ENCODE measurements around the gene FBLN1. TPM values are rescaled to one million over a fixed set of nuclear protein-coding genes. Genes with fewer than 3 reads are reported as not detected.
"Not testable (repeated sequence)": the region's sequence is repeated elsewhere in the genome, so short reads cannot be mapped to it uniquely, and the experiment has no call there.

The FBLN1 gene
- total and polyA plus RNA-seq, 2 donors (not counting 1 experiment from before 2014, with no cell fraction given) = not detected

DNA sequence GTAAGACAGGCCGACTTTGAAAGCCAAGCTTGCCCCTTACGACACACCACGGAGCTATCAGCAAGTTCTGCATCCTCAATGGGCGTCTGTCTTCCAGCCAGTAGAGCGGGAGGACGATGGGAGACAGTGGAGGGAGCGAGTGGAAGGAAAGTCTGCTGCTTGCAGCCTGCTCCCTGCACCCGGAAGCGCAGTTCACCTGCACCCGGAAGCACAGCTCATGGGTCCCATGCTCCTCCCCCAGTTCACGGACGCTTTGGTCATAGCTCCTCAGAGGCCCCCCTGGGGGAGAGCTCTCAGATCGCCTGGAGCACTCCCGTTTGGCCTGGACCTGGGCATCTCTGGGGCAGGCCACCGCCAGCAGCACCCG is 51.3 kb downstream of the FBLN1 start:
- Histone ChIP-seq H3K27ac (ENCODE audit: low read length in 2 of 2) (no peak overlapping the region), H3K9me3 (ENCODE audit: control extremely low read depth in 1 of 3, control insufficient read depth in 2 of 3, insufficient read depth in 1 of 3, low read length in 2 of 3) (peaks cover 0 to 10% (median 0%) of the 10 kb centered on the region in 3 donors), H3K9ac (ENCODE audit: low read length) (no peak overlapping the region), H3K4me3 (ENCODE audit: control extremely low read depth in 1 of 5, extremely low read depth in 1 of 5, insufficient read depth in 1 of 5, low read depth in 2 of 5, low read length in 4 of 5) (no peak overlapping the region), H3K4me2 (replicated peaks; ENCODE audit: low read depth, low read length, poor library complexity, severe bottlenecking) (no peak overlapping the region), H3K79me2 (ENCODE audit: control insufficient read depth, insufficient read depth, low read length) (no peaks in the 10 kb centered on the region), H4K20me1 (ENCODE audit: control insufficient read depth, insufficient read depth, low read length, poor library complexity, severe bottlenecking) (no peaks in the 10 kb centered on the region), H3K27me3 (replicated peaks in 1 of 4; ENCODE audit: control extremely low read depth in 1 of 4, control insufficient read depth in 3 of 4, insufficient read depth in 4 of 4, low read length in 3 of 4) (peaks cover 0 to 2% (median 0%) of the 10 kb centered on the region in 4 experiments), H3K4me1 (ENCODE audit: control insufficient read depth in 2 of 2, insufficient read depth in 2 of 2, low read length in 2 of 2) (no peaks in the 10 kb centered on the region), H3K36me3 (replicated peaks in 1 of 2; ENCODE audit: control extremely low read depth in 1 of 2, control insufficient read depth in 1 of 2, extremely low read depth in 1 of 2, insufficient read depth in 2 of 2, low read length in 1 of 2) (no peaks in the 10 kb centered on the region), H2AFZ (ENCODE audit: insufficient read depth, low read depth, low read length, poor library complexity, severe bottlenecking) (peak overlapping the region; percentile 13)
- no peak for TF ChIP-seq EZH2 (IDR thresholded peaks at IDR 0.05; ENCODE audit: borderline replicate concordance, insufficient read depth, low read depth, low read length, poor library complexity, severe bottlenecking)
- TF ChIP-seq, protein P1, sequence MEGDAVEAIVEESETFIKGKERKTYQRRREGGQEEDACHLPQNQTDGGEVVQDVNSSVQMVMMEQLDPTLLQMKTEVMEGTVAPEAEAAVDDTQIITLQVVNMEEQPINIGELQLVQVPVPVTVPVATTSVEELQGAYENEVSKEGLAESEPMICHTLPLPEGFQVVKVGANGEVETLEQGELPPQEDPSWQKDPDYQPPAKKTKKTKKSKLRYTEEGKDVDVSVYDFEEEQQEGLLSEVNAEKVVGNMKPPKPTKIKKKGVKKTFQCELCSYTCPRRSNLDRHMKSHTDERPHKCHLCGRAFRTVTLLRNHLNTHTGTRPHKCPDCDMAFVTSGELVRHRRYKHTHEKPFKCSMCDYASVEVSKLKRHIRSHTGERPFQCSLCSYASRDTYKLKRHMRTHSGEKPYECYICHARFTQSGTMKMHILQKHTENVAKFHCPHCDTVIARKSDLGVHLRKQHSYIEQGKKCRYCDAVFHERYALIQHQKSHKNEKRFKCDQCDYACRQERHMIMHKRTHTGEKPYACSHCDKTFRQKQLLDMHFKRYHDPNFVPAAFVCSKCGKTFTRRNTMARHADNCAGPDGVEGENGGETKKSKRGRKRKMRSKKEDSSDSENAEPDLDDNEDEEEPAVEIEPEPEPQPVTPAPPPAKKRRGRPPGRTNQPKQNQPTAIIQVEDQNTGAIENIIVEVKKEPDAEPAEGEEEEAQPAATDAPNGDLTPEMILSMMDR (IDR thresholded peaks at IDR 0.05) = peak; percentile 14
- no peak for ATAC-seq (ENCODE audit: low read depth)
- POLR2A ChIA-PET = no interaction called here
- CTCF ChIA-PET = interaction anchor here (1.0 kb wide), 2 partner anchors 283 to 285 kb away, joined by 3 read pairs; no protein-coding TSS in a partner anchor
- H3K27me3 Mint-ChIP-seq = peaks cover 23% of the 10 kb centered on the region
- H3K4me1 Mint-ChIP-seq = no peaks in the 10 kb centered on the region
- H3K9me3 Mint-ChIP-seq (ENCODE audit: insufficient read depth) = no peaks in the 10 kb centered on the region
- no peak for DNase-seq
- WGBS (ENCODE audit: insufficient coverage) = 75% methylated on average over 16 of the region's 16 CpGs
- no peak overlapping the region for H3K4me3 Mint-ChIP-seq
- H3K27ac Mint-ChIP-seq = peak overlapping the region; percentile 32
- intact Hi-C loops (cut with micrococcal nuclease) = no loop called here

DNA sequence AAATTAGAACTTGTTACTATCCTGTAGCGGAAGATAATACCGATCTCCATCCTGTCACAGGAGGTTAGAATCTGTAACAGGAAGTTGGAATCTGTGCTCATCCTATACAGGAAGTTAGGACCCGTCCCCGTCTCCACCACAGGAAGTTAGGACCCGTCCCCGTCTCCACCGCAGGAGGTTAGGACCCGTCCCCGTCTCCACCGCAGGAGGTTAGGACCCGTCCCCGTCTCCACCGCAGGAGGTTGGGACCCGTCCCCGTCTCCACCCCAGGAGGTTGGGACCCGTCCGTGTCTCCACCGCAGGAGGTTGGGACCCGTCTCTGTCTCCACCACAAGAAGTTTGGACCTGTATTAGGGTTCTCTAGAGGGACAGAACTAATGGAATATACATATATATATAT is 52.2 kb downstream of the FBLN1 start:
- H3K4me1 Mint-ChIP-seq = no peaks in the 10 kb centered on the region
- Histone ChIP-seq H3K27ac (ENCODE audit: low read length in 2 of 2) (no peak overlapping the region), H3K36me3 (replicated peaks in 1 of 2; ENCODE audit: control extremely low read depth in 1 of 2, control insufficient read depth in 1 of 2, extremely low read depth in 1 of 2, insufficient read depth in 2 of 2, low read length in 1 of 2) (no peaks in the 10 kb centered on the region), H3K79me2 (ENCODE audit: control insufficient read depth, insufficient read depth, low read length) (no peaks in the 10 kb centered on the region), H3K4me2 (replicated peaks; ENCODE audit: low read depth, low read length, poor library complexity, severe bottlenecking) (no peak overlapping the region), H3K4me3 (ENCODE audit: control extremely low read depth in 1 of 5, extremely low read depth in 1 of 5, insufficient read depth in 1 of 5, low read depth in 2 of 5, low read length in 4 of 5) (no peak overlapping the region), H3K9me3 (ENCODE audit: control extremely low read depth in 1 of 3, control insufficient read depth in 2 of 3, insufficient read depth in 1 of 3, low read length in 2 of 3) (peaks cover 0 to 15% (median 0%) of the 10 kb centered on the region in 3 donors), H4K20me1 (ENCODE audit: control insufficient read depth, insufficient read depth, low read length, poor library complexity, severe bottlenecking) (no peaks in the 10 kb centered on the region), H3K27me3 (replicated peaks in 1 of 4; ENCODE audit: control extremely low read depth in 1 of 4, control insufficient read depth in 3 of 4, insufficient read depth in 4 of 4, low read length in 3 of 4) (peaks cover 0 to 2% (median 0%) of the 10 kb centered on the region in 4 experiments), H2AFZ (ENCODE audit: insufficient read depth, low read depth, low read length, poor library complexity, severe bottlenecking) (no peak overlapping the region), H3K9ac (ENCODE audit: low read length) (no peak overlapping the region), H3K4me1 (ENCODE audit: control insufficient read depth in 2 of 2, insufficient read depth in 2 of 2, low read length in 2 of 2) (no peaks in the 10 kb centered on the region)
- H3K9me3 Mint-ChIP-seq (ENCODE audit: insufficient read depth) = no peaks in the 10 kb centered on the region
- WGBS (ENCODE audit: insufficient coverage) = no CpG with 5 or more reads among the region's 19 CpGs
- POLR2A ChIA-PET = no interaction called here
- intact Hi-C loops (cut with micrococcal nuclease) = no loop called here
- no peak overlapping the region for H3K27ac Mint-ChIP-seq
- CTCF ChIA-PET = no interaction called here
- DNase-seq (no peak), ATAC-seq (ENCODE audit: low read depth) (no peak)
- H3K4me3 Mint-ChIP-seq = no peak overlapping the region
- TF ChIP-seq EZH2 (IDR thresholded peaks at IDR 0.05; ENCODE audit: borderline replicate concordance, insufficient read depth, low read depth, low read length, poor library complexity, severe bottlenecking) = no peak
- TF ChIP-seq, protein P1 (IDR thresholded peaks at IDR 0.05) = no peak
- peaks cover 23% of the 10 kb centered on the region for H3K27me3 Mint-ChIP-seq

DNA sequence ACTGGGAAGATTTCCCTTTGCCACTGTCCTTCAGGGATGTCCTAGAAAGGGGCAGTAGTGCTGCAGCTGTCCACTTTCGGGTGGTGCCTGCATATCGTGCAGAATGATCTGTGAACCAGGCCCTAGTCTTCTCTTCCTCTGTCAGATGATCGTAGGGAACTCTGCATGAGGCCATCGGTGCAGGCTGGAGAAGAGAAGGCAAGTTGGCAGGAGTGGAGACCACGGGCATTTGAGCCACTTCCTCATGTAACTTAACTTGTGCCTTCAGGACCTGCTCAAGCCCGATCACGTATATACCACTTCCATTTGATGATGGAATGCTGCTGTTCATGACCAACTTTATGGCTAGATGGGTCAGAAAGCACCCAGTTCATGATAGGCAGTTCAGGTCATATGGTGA is 55.2 kb downstream of the FBLN1 start:
- H4K20me1 ChIP-seq (ENCODE audit: control insufficient read depth, insufficient read depth, low read length, poor library complexity, severe bottlenecking); ATAC-seq (ENCODE audit: low read depth); CTCF ChIA-PET; H3K36me3 ChIP-seq (replicated peaks in 1 of 2; ENCODE audit: control extremely low read depth in 1 of 2, control insufficient read depth in 1 of 2, extremely low read depth in 1 of 2, insufficient read depth in 2 of 2, low read length in 1 of 2); DNase-seq; H3K4me2 ChIP-seq (replicated peaks; ENCODE audit: low read depth, low read length, poor library complexity, severe bottlenecking); H3K27ac ChIP-seq (ENCODE audit: low read length in 2 of 2); H2AFZ ChIP-seq (ENCODE audit: insufficient read depth, low read depth, low read length, poor library complexity, severe bottlenecking); H3K79me2 ChIP-seq (ENCODE audit: control insufficient read depth, insufficient read depth, low read length); H3K4me3 ChIP-seq (ENCODE audit: control extremely low read depth in 1 of 5, extremely low read depth in 1 of 5, insufficient read depth in 1 of 5, low read depth in 2 of 5, low read length in 4 of 5); H3K4me1 ChIP-seq (ENCODE audit: control insufficient read depth in 2 of 2, insufficient read depth in 2 of 2, low read length in 2 of 2); intact Hi-C loops (cut with micrococcal nuclease); H3K27ac Mint-ChIP-seq; POLR2A ChIA-PET; H3K4me3 Mint-ChIP-seq; H3K9ac ChIP-seq (ENCODE audit: low read length); H3K4me1 Mint-ChIP-seq; H3K27me3 ChIP-seq (replicated peaks in 1 of 4; ENCODE audit: control extremely low read depth in 1 of 4, control insufficient read depth in 3 of 4, insufficient read depth in 4 of 4, low read length in 3 of 4): not testable (repeated sequence)
- Mint-ChIP-seq H3K9me3 (ENCODE audit: insufficient read depth) (peaks cover 10% of the 10 kb centered on the region), H3K27me3 (peaks cover 26% of the 10 kb centered on the region)
- WGBS (ENCODE audit: insufficient coverage) = 88% methylated on average over 5 of the region's 7 CpGs
- peaks cover 0 to 19% (median 5%) of the 10 kb centered on the region in 3 donors for H3K9me3 ChIP-seq (ENCODE audit: control extremely low read depth in 1 of 3, control insufficient read depth in 2 of 3, insufficient read depth in 1 of 3, low read length in 2 of 3)

All from B cell (primary cell).